Endodermal cell (in vitro differentiated cells): ENCODE results near the gene ZPR1. TPM values are rescaled to one million over a fixed set of nuclear protein-coding genes. Genes with fewer than 3 reads are reported as not detected.
"Not testable (repeated sequence)": the region's sequence is repeated elsewhere in the genome, so short reads cannot be mapped to it uniquely, and the experiment has no call there.

ENCODE experiments used
- DNase-seq: peaks from one replicate; pipeline ENCODE4 v3.0.0-alpha.2; 2017
- H3K27ac ChIP-seq: 2 replicates; pipeline ENCODE4 v1.5.1; 2013; ENCODE audit warnings: mild to moderate bottlenecking, low read depth, low read length, moderate library complexity
- H3K27me3 ChIP-seq: 2 replicates; pipeline ENCODE4 v1.6.1; 2013; ENCODE audit warnings: mild to moderate bottlenecking, low read length, moderate library complexity; ENCODE audit not compliant: insufficient read depth, control insufficient read depth, poor library complexity, severe bottlenecking
- H3K36me3 ChIP-seq: 2 replicates; pipeline ENCODE4 v1.7.0; 2013; ENCODE audit warnings: mild to moderate bottlenecking, low read length, moderate library complexity; ENCODE audit not compliant: control insufficient read depth, insufficient read depth
- H3K4me1 ChIP-seq: one replicate; pipeline ENCODE4 v1.7.0; 2013; ENCODE audit warnings: low read length; ENCODE audit not compliant: control insufficient read depth, insufficient read depth
- H3K4me3 ChIP-seq: 2 replicates; pipeline ENCODE4 v1.5.1; 2013; ENCODE audit warnings: mild to moderate bottlenecking, low read length, moderate library complexity
- H3K9ac ChIP-seq: 2 replicates; pipeline ENCODE4 v1.6.1; 2013; ENCODE audit warnings: mild to moderate bottlenecking, low read length, moderate library complexity; ENCODE audit not compliant: poor library complexity, severe bottlenecking; ENCODE audit errors: extremely low read depth
- H3K9me3 ChIP-seq: 2 replicates; pipeline ENCODE4 v1.6.1; 2013; ENCODE audit warnings: mild to moderate bottlenecking, low read length, moderate library complexity; ENCODE audit not compliant: control insufficient read depth
- H3K27ac Mint-ChIP-seq: 2 replicates; pipeline ENCODE4 v1.8.0; 2020; ENCODE audit warnings: mixed read lengths
- H3K27me3 Mint-ChIP-seq: 2 replicates; pipeline ENCODE4 v1.8.0; 2021; ENCODE audit warnings: mild to moderate bottlenecking, mixed read lengths; ENCODE audit not compliant: insufficient read depth
- H3K36me3 Mint-ChIP-seq: 2 replicates; pipeline ENCODE4 v1.8.0; 2020; ENCODE audit warnings: low read depth, mixed read lengths
- H3K4me1 Mint-ChIP-seq: 2 replicates; pipeline ENCODE4 v1.8.0; 2020; ENCODE audit warnings: mixed read lengths
- H3K4me3 Mint-ChIP-seq: 2 replicates; pipeline ENCODE4 v1.8.0; 2020; ENCODE audit warnings: mild to moderate bottlenecking, moderate library complexity, mixed read lengths
- H3K9me3 Mint-ChIP-seq: 2 replicates; pipeline ENCODE4 v1.8.0; 2020; ENCODE audit warnings: mild to moderate bottlenecking, mixed read lengths
- CTCF ChIP-seq: fragments of 200-600 bp; sonication (generic); conservative IDR thresholded peaks from 2 replicates; pipeline ENCODE4 v1.5.0; 2021; ENCODE audit warnings: antibody characterized with exemption, mild to moderate bottlenecking
- whole genome bisulfite sequencing, 2 experiments: methylation state at CpG; one replicate each; pipeline versions ENCODE4 v1.1.5 to v1.1.7; 2013; ENCODE audit warnings: missing lambda C conversion rate in 2 of 2, mixed read lengths in 1 of 2; ENCODE audit not compliant: insufficient coverage in 1 of 2, insufficient read length in 1 of 2; 5-methylcytosine and 5-hydroxymethylcytosine counted together
- total RNA-seq, 2 donors: library from RNA; stranded (reverse); fragmentation: NEBNext Ultra II Directional in 1 of 2; extraction: Animal tissue kit (Norgen Biotek cat#: 25700) in 1 of 2; gene quantifications; 2 replicates in 1 of 2; 3 replicates in 1 of 2; pipeline ENCODE4 v1.2.1, GENCODE V29; 2021

ZPR1 gene
- total RNA-seq, 2 donors from 2014 or later: 59.2 to 63.4 TPM

- no peak for DNase-seq
- no peaks in the 10 kb centered on the region for H3K27me3 ChIP-seq
- Mint-ChIP-seq H3K36me3 (no peaks in the 10 kb centered on the region), H3K27me3 (peaks cover 11% of the 10 kb centered on the region), H3K4me3 (no peak overlapping the region), H3K4me1 (peaks cover 15% of the 10 kb centered on the region), H3K27ac (no peak overlapping the region), H3K9me3 (no peaks in the 10 kb centered on the region)
- H3K9ac ChIP-seq: no peak overlapping the region
- WGBS, 2 experiments: 89 to 93% methylated on average over 3 of the region's 3 CpGs
- no peak overlapping the region for H3K4me3 ChIP-seq
- H3K9me3 ChIP-seq: no peaks in the 10 kb centered on the region
- no peak overlapping the region for H3K27ac ChIP-seq
- no peaks in the 10 kb centered on the region for H3K36me3 ChIP-seq
- peaks cover 5% of the 10 kb centered on the region for H3K4me1 ChIP-seq
- no peak for TF ChIP-seq CTCF
Measured at GRCh38 chr11:116804001-116804400, 16.2 kb upstream of the ZPR1 start.

- not testable (repeated sequence) for DNase-seq, H3K4me1 ChIP-seq, H3K36me3 ChIP-seq, H3K4me3 ChIP-seq, H3K4me1 Mint-ChIP-seq, H3K27ac Mint-ChIP-seq, H3K9me3 ChIP-seq, H3K27ac ChIP-seq, H3K9ac ChIP-seq, H3K36me3 Mint-ChIP-seq, H3K9me3 Mint-ChIP-seq, H3K4me3 Mint-ChIP-seq, H3K27me3 ChIP-seq
- peaks cover 11% of the 10 kb centered on the region for H3K27me3 Mint-ChIP-seq
Measured at GRCh38 chr11:116801662-116802061, 13.8 kb upstream of the ZPR1 start.

GRCh38 chr11:116800610-116801009, 12.8 kb upstream of the ZPR1 start:
- no peak overlapping the region for H3K9ac ChIP-seq
- no peaks in the 10 kb centered on the region for H3K36me3 ChIP-seq
- no peak overlapping the region for H3K27ac ChIP-seq
- no peaks in the 10 kb centered on the region for H3K27me3 ChIP-seq
- Mint-ChIP-seq H3K27ac (no peak overlapping the region), H3K4me3 (no peak overlapping the region), H3K36me3 (no peaks in the 10 kb centered on the region), H3K4me1 (no peaks in the 10 kb centered on the region), H3K27me3 (peaks cover 11% of the 10 kb centered on the region), H3K9me3 (no peaks in the 10 kb centered on the region)
- H3K9me3 ChIP-seq: no peaks in the 10 kb centered on the region
- no peak for TF ChIP-seq CTCF
- H3K4me1 ChIP-seq: no peaks in the 10 kb centered on the region
- DNase-seq: no peak
- H3K4me3 ChIP-seq: no peak overlapping the region
- WGBS, 2 experiments: 75 to 93% methylated on average over 2 of the region's 2 CpGs

- no peak for DNase-seq
- no peaks in the 10 kb centered on the region for H3K36me3 Mint-ChIP-seq
- Histone ChIP-seq H3K27ac (no peak overlapping the region), H3K27me3 (no peaks in the 10 kb centered on the region), H3K9ac (no peak overlapping the region), H3K36me3 (no peaks in the 10 kb centered on the region), H3K4me3 (no peak overlapping the region), H3K4me1 (no peaks in the 10 kb centered on the region), H3K9me3 (no peaks in the 10 kb centered on the region)
- no peaks in the 10 kb centered on the region for H3K4me1 Mint-ChIP-seq
- WGBS, 2 experiments: 93% methylated on average over 5 of the region's 5 CpGs
- H3K27me3 Mint-ChIP-seq: peaks cover 3% of the 10 kb centered on the region
- no peak overlapping the region for H3K4me3 Mint-ChIP-seq
- H3K9me3 Mint-ChIP-seq: no peaks in the 10 kb centered on the region
- H3K27ac Mint-ChIP-seq: no peak overlapping the region
- TF ChIP-seq CTCF: no peak
Measured at GRCh38 chr11:116798368-116798767, 10.5 kb upstream of the ZPR1 start.
